Inflammatory macrophage treated with lipopolysaccharide for 1 hour (primary cell): ENCODE data around the gene DNAJB5.
"Not testable (repeated sequence)": the region's sequence is repeated elsewhere in the genome, so short reads cannot be mapped to it uniquely, and the experiment has no call there.

Experiments
- DNase-seq, 2 donors: peaks; one replicate each; pipeline ENCODE4 v3.0.0-alpha.2; 2020 to 2022

Gene DNAJB5

DNA sequence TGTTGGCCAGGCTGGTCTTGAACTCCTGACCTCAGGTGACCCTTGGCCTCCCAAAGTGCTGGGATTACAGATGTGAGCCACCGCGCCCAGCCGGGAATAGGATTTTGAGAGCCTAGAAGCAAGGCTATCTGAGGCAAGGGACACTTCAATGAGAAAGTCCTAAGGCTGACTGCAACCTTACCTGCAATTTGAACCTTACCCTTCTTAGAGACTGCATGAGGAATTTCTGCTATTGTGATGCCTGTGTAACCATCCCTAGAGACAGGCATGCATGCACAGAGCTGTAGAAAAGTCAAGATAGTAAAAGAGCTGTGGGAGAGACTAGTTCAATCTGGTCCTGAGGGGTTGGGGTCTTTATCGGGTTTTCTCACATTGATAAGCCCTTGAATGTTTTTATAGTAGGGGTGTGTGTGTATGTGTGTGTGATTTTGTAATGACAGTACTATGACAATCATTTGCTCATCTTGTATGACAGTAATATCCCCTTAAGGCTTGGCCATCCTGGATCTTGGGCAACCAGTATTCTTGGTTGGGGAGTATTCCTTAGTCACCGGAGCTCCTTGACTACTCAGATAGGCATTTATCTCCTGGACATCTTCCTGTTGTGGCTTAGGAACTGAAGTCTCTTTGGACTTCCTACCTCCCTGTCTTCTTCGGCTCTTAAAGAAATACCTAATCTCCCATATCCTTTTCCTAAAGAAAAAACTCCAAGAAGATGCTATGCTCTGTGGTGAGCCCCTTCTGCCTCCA, 11.2 kb downstream of the DNAJB5 start:
- DNase-seq, result no peak

GRCh38 chr9:35001285-35001677, 11.7 kb downstream of the DNAJB5 start:
- no peak for DNase-seq

- no peak for DNase-seq
Observed at GRCh38 chr9:35001803-35002502, 12.4 kb downstream of the DNAJB5 start.

GRCh38 chr9:35002623-35003022, 13.1 kb downstream of the DNAJB5 start:
- DNase-seq, result no peak

GRCh38 chr9:35004299-35004698, 14.8 kb downstream of the DNAJB5 start:
- DNase-seq, result not testable (repeated sequence)

- DNase-seq, result no peak
Observed at GRCh38 chr9:35010351-35010958, 20.9 kb downstream of the DNAJB5 start.

DNA sequence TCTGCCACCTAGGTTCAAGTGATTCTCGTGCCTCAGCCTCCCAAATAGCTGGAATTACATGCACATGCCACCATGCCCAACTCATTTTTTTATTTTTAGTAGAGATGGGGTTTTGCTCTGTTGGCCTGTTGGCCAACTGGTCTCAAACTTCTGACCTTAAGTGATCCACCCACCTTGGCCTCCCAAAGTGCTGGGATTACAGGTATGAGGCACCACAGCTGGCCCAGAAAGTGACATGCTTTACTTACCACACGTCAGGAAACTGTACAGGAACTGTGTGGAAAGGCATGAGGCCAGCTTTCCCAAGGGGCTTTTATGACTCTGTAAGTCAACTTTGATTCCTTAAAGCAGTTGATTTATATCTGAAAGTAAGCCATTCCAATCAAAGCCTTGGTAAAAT, 25.0 kb downstream of the DNAJB5 start:
- no peak for DNase-seq

- DNase-seq, result not testable (repeated sequence)
Observed at GRCh38 chr9:35023443-35023842, 33.9 kb downstream of the DNAJB5 start.

GRCh38 chr9:35026671-35027070, 37.1 kb downstream of the DNAJB5 start:
- DNase-seq, result no peak

- no peak for DNase-seq
Observed at GRCh38 chr9:35027374-35027773, 37.8 kb downstream of the DNAJB5 start.

- no peak for DNase-seq
Observed at GRCh38 chr9:35027860-35028259, 38.3 kb downstream of the DNAJB5 start.

- DNase-seq, result no peak
Observed at GRCh38 chr9:35028341-35028740, 38.8 kb downstream of the DNAJB5 start.

GRCh38 chr9:35029241-35029640, 39.7 kb downstream of the DNAJB5 start:
- no peak for DNase-seq

GRCh38 chr9:35029852-35030251, 40.3 kb downstream of the DNAJB5 start:
- DNase-seq, result no peak

DNA sequence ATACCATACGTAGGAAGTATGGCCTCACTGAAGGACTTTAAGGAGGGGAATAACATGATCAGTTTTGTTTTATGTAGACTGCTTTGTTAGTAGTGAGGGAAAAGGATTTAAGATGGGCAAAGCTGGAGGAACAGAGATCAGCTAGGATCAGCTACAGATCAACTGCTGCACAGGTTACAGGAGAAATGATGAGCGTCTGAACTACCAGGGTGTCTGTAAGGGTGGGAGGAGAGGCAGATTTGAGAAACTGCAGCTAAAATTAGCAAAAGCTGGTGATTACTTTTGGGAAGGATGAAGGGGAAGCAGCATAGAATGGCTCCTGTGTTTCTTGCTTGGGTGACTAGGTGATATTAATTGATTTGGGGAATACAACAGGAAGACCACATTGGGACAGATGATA, 43.6 kb downstream of the DNAJB5 start:
- no peak for DNase-seq

DNA sequence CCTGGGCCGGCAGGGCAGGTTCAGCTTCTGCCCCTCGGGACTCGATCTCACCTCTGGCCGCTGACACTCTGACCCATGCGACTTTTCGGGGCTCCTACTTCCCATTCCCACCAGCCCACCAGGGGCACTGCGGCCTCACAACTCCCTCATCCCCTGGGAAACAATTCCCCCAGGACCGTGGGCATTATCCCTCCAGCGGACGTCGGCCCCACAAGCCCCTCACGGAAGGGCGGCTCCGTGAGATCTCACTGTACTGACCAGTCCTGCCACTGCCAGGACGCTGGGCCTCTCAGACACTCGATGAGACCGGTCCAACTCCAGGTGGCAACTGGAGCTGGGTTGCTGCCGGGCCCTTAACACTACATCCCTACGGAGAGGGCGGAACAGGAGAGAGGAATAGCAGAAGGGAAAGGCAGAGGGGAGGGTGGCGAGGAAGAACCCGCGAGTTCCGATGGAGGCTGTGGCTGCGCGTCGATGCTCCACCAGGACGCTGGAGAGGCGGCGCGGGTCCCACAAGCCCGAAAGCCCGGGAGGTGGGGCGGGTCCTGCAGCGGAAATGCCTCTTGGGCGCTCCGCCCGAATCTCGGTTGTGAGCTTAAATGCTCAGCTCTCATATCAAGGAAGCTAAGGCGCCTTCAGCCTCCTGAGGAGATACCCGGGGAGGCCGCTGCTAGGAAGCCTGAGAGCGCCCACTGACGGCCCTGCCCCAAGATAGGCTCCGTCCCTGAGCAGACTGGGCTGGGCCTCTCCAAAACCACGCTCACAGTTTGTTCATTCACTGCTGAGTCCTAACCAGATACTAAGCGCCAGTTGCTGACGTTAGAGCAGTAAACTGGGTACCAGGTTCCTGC, 46.5 kb downstream of the DNAJB5 start:
- DNase-seq, result no peak

DNA sequence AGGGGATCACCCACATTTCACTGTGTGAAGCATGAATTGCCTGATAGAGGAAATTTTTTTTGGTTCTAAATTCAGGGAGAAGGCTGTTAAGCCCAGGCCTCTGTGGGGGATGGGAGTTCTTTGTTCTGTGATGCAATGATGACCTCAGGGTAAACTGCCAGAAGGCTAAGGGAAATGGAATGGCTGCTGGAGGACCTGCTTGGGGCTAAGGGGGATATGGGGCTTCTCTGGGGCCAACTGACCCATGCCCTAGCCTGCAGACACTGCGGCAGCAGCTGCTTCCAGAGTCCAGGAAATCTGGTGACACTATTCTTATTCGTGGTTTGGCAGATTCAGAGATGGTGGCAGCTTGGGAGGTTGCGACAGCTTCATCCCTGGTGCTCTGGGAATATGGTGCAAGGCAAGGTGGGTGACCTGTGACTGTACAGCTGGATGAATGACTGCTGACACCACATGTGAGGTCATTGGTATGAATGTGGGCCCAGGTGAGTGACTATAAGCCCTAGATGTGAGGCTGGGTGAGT, 52.6 kb downstream of the DNAJB5 start:
- DNase-seq, result peak; percentile 76 to 84

DNA sequence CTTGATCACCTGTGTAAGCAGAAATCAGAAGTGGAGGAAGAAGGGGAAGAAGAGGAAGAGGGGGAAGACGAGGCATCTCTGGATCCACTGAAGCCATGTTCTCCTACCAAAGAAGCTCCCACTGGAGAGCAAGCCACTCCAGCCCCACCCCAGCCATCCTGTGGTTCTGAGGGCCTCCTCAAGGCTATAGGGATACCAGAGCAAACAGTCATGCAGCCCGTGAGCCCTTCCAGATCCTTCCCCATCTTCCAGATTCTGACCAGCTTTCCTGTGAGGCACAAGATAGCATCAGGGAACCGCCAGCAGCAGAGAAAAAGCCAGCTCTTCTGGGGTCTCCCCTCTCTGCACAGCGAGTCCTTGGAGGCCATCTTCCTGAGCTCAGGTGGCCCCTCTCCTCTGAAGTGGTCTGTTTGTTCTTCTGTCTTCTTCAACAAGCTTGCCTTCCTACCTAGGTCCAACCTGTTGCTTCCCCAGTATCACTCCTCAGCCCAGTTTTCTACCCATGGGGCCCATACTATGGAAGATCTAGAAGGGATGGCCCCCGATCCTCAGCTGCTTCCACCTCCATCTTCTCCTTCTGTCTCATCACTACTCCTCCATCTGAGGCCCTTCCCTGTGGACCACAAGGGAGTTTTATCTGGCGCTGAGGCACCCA, 53.5 kb downstream of the DNAJB5 start:
- DNase-seq, result no peak

DNA sequence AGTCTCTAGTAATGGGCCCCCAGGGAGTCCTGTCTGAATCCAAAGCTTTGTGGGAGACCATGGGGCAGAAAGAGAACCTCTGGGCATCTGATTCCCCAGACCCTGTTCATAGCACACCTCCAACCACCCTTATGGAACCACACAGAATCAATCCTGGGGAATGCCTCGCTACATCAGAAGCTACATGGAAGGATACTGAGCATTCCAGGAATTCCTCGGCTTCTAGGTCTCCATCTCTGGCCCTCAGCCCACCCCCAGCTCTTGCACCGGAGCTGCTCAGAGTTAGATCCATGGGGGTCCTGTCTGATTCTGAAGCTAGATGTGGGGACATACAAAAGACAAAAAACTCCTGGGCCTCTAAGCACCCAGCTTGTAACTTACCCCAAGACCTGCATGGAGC, 54.5 kb downstream of the DNAJB5 start:
- no peak for DNase-seq
